Naive thymus-derived CD4-positive, alpha-beta T cell (primary cell): Measurements from ENCODE around the gene ARHGAP42. TPM values are rescaled to one million over a fixed set of nuclear protein-coding genes. Genes with fewer than 3 reads are reported as not detected.

Experiments
- ATAC-seq: fragments of 150-1000 bp; cut with Tn5 transposase; 2 replicates; pipeline ENCODE4 v1.10.0; 2021; ENCODE audit warnings: mild to moderate bottlenecking, moderate library complexity
- CTCF ChIA-PET: fragments of 350-600 bp; sonication (Branson Sonifier 250); formaldehyde crosslinking; loops from one replicate; lab custom pipeline; 2021; ENCODE audit warnings: antibody characterized with exemption; lab: Charles Lee
- POLR2A ChIA-PET: fragments of 350-600 bp; sonication (Branson Sonifier 250); formaldehyde crosslinking; loops from one replicate; lab custom pipeline; 2021; ENCODE audit warnings: antibody characterized with exemption, inconsistent platforms; lab: Charles Lee
- DNase-seq, 9 donors: peaks; one replicate each; pipeline versions ENCODE4 v3.0.0 to v3.0.0-alpha.2; 2020 to 2022; ENCODE audit warnings: mixed read lengths in 1 of 9
- H3K27ac ChIP-seq: one replicate; pipeline ENCODE4 v1.7.0; 2013; ENCODE audit warnings: mild to moderate bottlenecking, low read depth, low read length, moderate library complexity
- H3K27me3 ChIP-seq, 2 donors: one replicate each; pipeline ENCODE4 v1.7.0; 2013; ENCODE audit warnings: low read length in 2 of 2, mild to moderate bottlenecking in 2 of 2, moderate library complexity in 2 of 2; ENCODE audit not compliant: control insufficient read depth in 2 of 2, insufficient read depth in 2 of 2
- H3K36me3 ChIP-seq, 3 experiments: 1 replicate in 2 of 3; 2 replicates in 1 of 3; pipeline ENCODE4 v1.7.0; 2013; ENCODE audit warnings: low read length in 3 of 3, mild to moderate bottlenecking in 3 of 3, moderate library complexity in 1 of 3; ENCODE audit not compliant: insufficient read depth in 3 of 3, control insufficient read depth in 2 of 3
- H3K4me1 ChIP-seq, 2 donors: one replicate each; pipeline ENCODE4 v1.7.0; 2013; ENCODE audit warnings: low read length in 2 of 2, mild to moderate bottlenecking in 2 of 2, moderate library complexity in 1 of 2; ENCODE audit not compliant: control insufficient read depth in 2 of 2, insufficient read depth in 2 of 2
- H3K4me3 ChIP-seq: 2 replicates; pipeline ENCODE4 v1.7.0; 2013; ENCODE audit warnings: mild to moderate bottlenecking, low read length
- H3K9me3 ChIP-seq, 3 experiments: 1 replicate in 2 of 3; 2 replicates in 1 of 3; pipeline ENCODE4 v1.7.0; 2013; ENCODE audit warnings: low read length in 3 of 3; ENCODE audit not compliant: control insufficient read depth in 2 of 3
- H3K27ac Mint-ChIP-seq, 9 donors: one replicate each; pipeline ENCODE4 v1.8.0; 2020 to 2022; ENCODE audit warnings: mixed read lengths in 9 of 9, mild to moderate bottlenecking in 8 of 9, moderate library complexity in 5 of 9, inconsistent platforms in 2 of 9
- H3K27me3 Mint-ChIP-seq, 5 donors: one replicate each; pipeline ENCODE4 v1.8.0; 2021 to 2022; ENCODE audit warnings: mixed read lengths in 5 of 5, mild to moderate bottlenecking in 1 of 5
- H3K36me3 Mint-ChIP-seq, 5 donors: one replicate each; pipeline ENCODE4 v1.8.0; 2020 to 2022; ENCODE audit warnings: mixed read lengths in 5 of 5, mild to moderate bottlenecking in 3 of 5, inconsistent platforms in 1 of 5
- H3K4me1 Mint-ChIP-seq, 7 donors: one replicate each; pipeline ENCODE4 v1.8.0; 2020 to 2022; ENCODE audit warnings: mixed read lengths in 7 of 7, mild to moderate bottlenecking in 3 of 7, inconsistent platforms in 1 of 7
- H3K4me3 Mint-ChIP-seq, 10 donors: one replicate each; pipeline ENCODE4 v1.8.0; 2020 to 2022; ENCODE audit warnings: mild to moderate bottlenecking in 10 of 10, mixed read lengths in 10 of 10, moderate library complexity in 6 of 10, inconsistent platforms in 2 of 10
- H3K9me3 Mint-ChIP-seq, 11 donors: one replicate each; pipeline ENCODE4 v1.8.0; 2020 to 2022; ENCODE audit warnings: mixed read lengths in 11 of 11, mild to moderate bottlenecking in 4 of 11, inconsistent platforms in 1 of 11, moderate library complexity in 1 of 11
- intact Hi-C, 2 donors: fragments of 100-400 bp; cut with micrococcal nuclease; formaldehyde crosslinking; loops; one replicate each; pipeline ENCODE4 v1.15.1; 2023
- polyA plus RNA-seq, 2 donors: library from polyadenylated mRNA; unstranded; fragments of 300-500 nt; fragmentation: Illumina TruSeq; gene quantifications; one replicate each; pipeline ENCODE4 v1.2.3, GENCODE V29; 2021
- total RNA-seq, 6 experiments: library from RNA in 5 of 6; stranded (reverse) in 5 of 6; gene quantifications; 1 replicate in 5 of 6; 2 replicates in 1 of 6; pipeline ENCODE4 v1.2.3 and lab custom pipeline; 2021 to 2026

Gene ARHGAP42
- total and polyA plus RNA-seq, 7 experiments from 2014 or later, result 0.05 to 0.66 (median 0.21) TPM; not detected in 4

GRCh38 chr11:100932474-100933100 lies 245.5 kb downstream of the ARHGAP42 start:
- intact Hi-C loops, result loop anchor here in 1 of 2 donors (5.0 kb wide), 1 partner anchor 250 kb away; no protein-coding TSS in a partner anchor

GRCh38 chr11:100936781-100937180 lies 249.7 kb downstream of the ARHGAP42 start:
- no peak overlapping the region for H3K27ac ChIP-seq
- ATAC-seq, result no peak
- no peak overlapping the region for H3K27ac Mint-ChIP-seq
- H3K4me3 Mint-ChIP-seq, result no peak overlapping the region
- ChIA-PET CTCF (interaction anchor here (1.0 kb wide), 1 partner anchor 10 kb away, joined by 6 read pairs; no protein-coding TSS in a partner anchor), POLR2A (no interaction called here)
- H3K36me3 Mint-ChIP-seq, result no peaks in the 10 kb centered on the region
- intact Hi-C loops, result no loop called here
- no peak overlapping the region for H3K4me3 ChIP-seq
- H3K9me3 Mint-ChIP-seq, result peaks cover 0 to 5% (median 0%) of the 10 kb centered on the region in 11 donors
- no peak for DNase-seq
- H3K4me1 Mint-ChIP-seq, result no peaks in the 10 kb centered on the region
- no peaks in the 10 kb centered on the region for H3K36me3 ChIP-seq
- H3K27me3 Mint-ChIP-seq, result no peaks in the 10 kb centered on the region
- no peaks in the 10 kb centered on the region for H3K27me3 ChIP-seq
- no peaks in the 10 kb centered on the region for H3K9me3 ChIP-seq
- no peaks in the 10 kb centered on the region for H3K4me1 ChIP-seq

More at GRCh38 chr11:100932474-100933100, 245.5 kb downstream of the ARHGAP42 start:
- H3K27me3 Mint-ChIP-seq, result no peaks in the 10 kb centered on the region
- POLR2A ChIA-PET, result no interaction called here
- H3K36me3 ChIP-seq, result no peaks in the 10 kb centered on the region
- no peaks in the 10 kb centered on the region for H3K9me3 Mint-ChIP-seq
- no peaks in the 10 kb centered on the region for H3K4me1 Mint-ChIP-seq
- H3K36me3 Mint-ChIP-seq, result no peaks in the 10 kb centered on the region
- no peak for DNase-seq
- no peak overlapping the region for H3K4me3 ChIP-seq
- H3K27ac ChIP-seq, result no peak overlapping the region
- CTCF ChIA-PET, result no interaction called here
- no peaks in the 10 kb centered on the region for H3K27me3 ChIP-seq
- H3K27ac Mint-ChIP-seq, result no peak overlapping the region
- H3K9me3 ChIP-seq, result no peaks in the 10 kb centered on the region
- H3K4me3 Mint-ChIP-seq, result no peak overlapping the region
- no peak for ATAC-seq
- H3K4me1 ChIP-seq, result no peaks in the 10 kb centered on the region

GRCh38 chr11:100939571-100939970 lies 252.5 kb downstream of the ARHGAP42 start:
- H3K4me1 Mint-ChIP-seq, result no peaks in the 10 kb centered on the region
- no peaks in the 10 kb centered on the region for H3K27me3 Mint-ChIP-seq
- no peaks in the 10 kb centered on the region for H3K36me3 ChIP-seq
- ChIA-PET CTCF (no interaction called here), POLR2A (no interaction called here)
- H3K27ac ChIP-seq, result no peak overlapping the region
- ATAC-seq (no peak), DNase-seq (no peak)
- H3K4me3 Mint-ChIP-seq, result no peak overlapping the region
- H3K27ac Mint-ChIP-seq, result no peak overlapping the region
- H3K4me1 ChIP-seq, result no peaks in the 10 kb centered on the region
- intact Hi-C loops, result no loop called here
- H3K9me3 ChIP-seq, result no peaks in the 10 kb centered on the region
- no peaks in the 10 kb centered on the region for H3K27me3 ChIP-seq
- H3K4me3 ChIP-seq, result no peak overlapping the region
- peaks cover 0 to 5% (median 0%) of the 10 kb centered on the region in 11 donors for H3K9me3 Mint-ChIP-seq
- H3K36me3 Mint-ChIP-seq, result no peaks in the 10 kb centered on the region

- Histone ChIP-seq H3K9me3 (no peaks in the 10 kb centered on the region), H3K36me3 (no peaks in the 10 kb centered on the region), H3K27ac (no peak overlapping the region), H3K4me3 (no peak overlapping the region), H3K27me3 (no peaks in the 10 kb centered on the region), H3K4me1 (no peaks in the 10 kb centered on the region)
- ATAC-seq (no peak), DNase-seq (no peak)
- H3K36me3 Mint-ChIP-seq, result no peaks in the 10 kb centered on the region
- no peaks in the 10 kb centered on the region for H3K27me3 Mint-ChIP-seq
- peaks cover 0 to 5% (median 0%) of the 10 kb centered on the region in 11 donors for H3K9me3 Mint-ChIP-seq
- CTCF ChIA-PET, result no interaction called here
- intact Hi-C loops, result no loop called here
- POLR2A ChIA-PET, result no interaction called here
- H3K4me3 Mint-ChIP-seq, result no peak overlapping the region
- no peaks in the 10 kb centered on the region for H3K4me1 Mint-ChIP-seq
- H3K27ac Mint-ChIP-seq, result no peak overlapping the region
These were observed 253.0 kb downstream of the ARHGAP42 start for GRCh38 chr11:100940111-100940510.

GRCh38 chr11:100941033-100941432 lies 253.9 kb downstream of the ARHGAP42 start:
- ATAC-seq, result no peak
- H3K4me3 ChIP-seq, result no peak overlapping the region
- no peak overlapping the region for H3K4me3 Mint-ChIP-seq

GRCh38 chr11:100942016-100942415 lies 254.9 kb downstream of the ARHGAP42 start:
- Histone ChIP-seq H3K36me3 (no peaks in the 10 kb centered on the region), H3K4me1 (no peaks in the 10 kb centered on the region), H3K4me3 (no peak overlapping the region), H3K27ac (no peak overlapping the region), H3K9me3 (no peaks in the 10 kb centered on the region), H3K27me3 (no peaks in the 10 kb centered on the region)
- H3K27ac Mint-ChIP-seq, result no peak overlapping the region
- DNase-seq, result no peak
- ChIA-PET CTCF (no interaction called here), POLR2A (no interaction called here)
- no peaks in the 10 kb centered on the region for H3K27me3 Mint-ChIP-seq
- no peak for ATAC-seq
- H3K4me1 Mint-ChIP-seq, result no peaks in the 10 kb centered on the region
- intact Hi-C loops, result no loop called here
- no peak overlapping the region for H3K4me3 Mint-ChIP-seq
- H3K9me3 Mint-ChIP-seq, result peaks cover 0 to 5% (median 0%) of the 10 kb centered on the region in 11 donors
- no peaks in the 10 kb centered on the region for H3K36me3 Mint-ChIP-seq

More at GRCh38 chr11:100941033-100941432, 253.9 kb downstream of the ARHGAP42 start:
- H3K27me3 ChIP-seq, result no peaks in the 10 kb centered on the region
- POLR2A ChIA-PET, result no interaction called here
- H3K36me3 ChIP-seq, result no peaks in the 10 kb centered on the region
- Mint-ChIP-seq H3K27ac (no peak overlapping the region), H3K36me3 (no peaks in the 10 kb centered on the region), H3K4me1 (no peaks in the 10 kb centered on the region), H3K27me3 (no peaks in the 10 kb centered on the region), H3K9me3 (peaks cover 0 to 5% (median 0%) of the 10 kb centered on the region in 11 donors)
- H3K9me3 ChIP-seq, result no peaks in the 10 kb centered on the region
- CTCF ChIA-PET, result no interaction called here
- DNase-seq, result no peak
- no peaks in the 10 kb centered on the region for H3K4me1 ChIP-seq
- intact Hi-C loops, result no loop called here
- H3K27ac ChIP-seq, result no peak overlapping the region

DNA sequence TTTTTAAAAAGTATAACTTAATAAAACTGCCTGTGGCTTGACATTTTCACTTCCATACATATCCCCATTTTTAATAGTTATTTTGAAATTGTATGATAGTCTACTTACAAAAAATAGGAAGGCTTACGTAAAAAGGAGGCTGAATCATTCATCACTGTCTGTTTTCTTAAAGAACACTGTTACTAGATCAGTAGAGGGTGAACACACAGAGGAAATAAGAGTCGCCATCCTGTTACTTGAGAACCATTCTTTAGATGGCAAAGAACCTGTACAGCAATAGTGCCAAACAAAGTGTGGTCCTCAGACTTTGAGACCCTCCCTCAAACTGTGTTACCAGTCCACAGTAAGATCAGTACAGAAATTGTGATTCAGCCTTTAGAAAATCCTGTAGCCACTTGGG lies 261.8 kb downstream of the ARHGAP42 start:
- Mint-ChIP-seq H3K4me3 (no peak overlapping the region), H3K9me3 (peaks cover 0 to 5% (median 0%) of the 10 kb centered on the region in 11 donors), H3K36me3 (no peaks in the 10 kb centered on the region), H3K4me1 (no peaks in the 10 kb centered on the region), H3K27ac (no peak overlapping the region), H3K27me3 (no peaks in the 10 kb centered on the region)
- Histone ChIP-seq H3K27ac (no peak overlapping the region), H3K4me1 (no peaks in the 10 kb centered on the region), H3K4me3 (no peak overlapping the region), H3K27me3 (no peaks in the 10 kb centered on the region), H3K36me3 (no peaks in the 10 kb centered on the region), H3K9me3 (no peaks in the 10 kb centered on the region)
- DNase-seq (no peak), ATAC-seq (no peak)
- ChIA-PET CTCF (no interaction called here), POLR2A (no interaction called here)
- intact Hi-C loops, result loop anchor here in 1 of 2 donors (5.0 kb wide), 1 partner anchor 367 kb away; no protein-coding TSS in a partner anchor
